ENCODE data around the gene AUH. TPM values are rescaled to one million over a fixed set of nuclear protein-coding genes. Genes with fewer than 3 reads are reported as not detected.

The AUH gene
- total and polyA plus RNA-seq, 9 of the 15 experiments (the other 6 are each of a cell fraction or from before 2014, with no cell fraction given), result 3.4 to 29.0 (median 10.1) TPM

- 72% methylated on average over 4 of the region's 7 CpGs for WGBS (ENCODE audit: insufficient coverage, low coverage, missing lambda C conversion rate)
- no peak for TF ChIP-seq PHF21A (IDR thresholded peaks at IDR 0.05; ENCODE audit: borderline replicate concordance, low read depth)
- TF ChIP-seq NR4A1 (CRISPR knock-in tag; IDR thresholded peaks at IDR 0.05), result no peak
- TF ChIP-seq NR4A1 (tag; IDR thresholded peaks at IDR 0.05), result no peak
- no peak for TF ChIP-seq PPARD (CRISPR knock-in tag; IDR thresholded peaks at IDR 0.05)
- no peak for TF ChIP-seq ZNF609 (CRISPR knock-in tag; IDR thresholded peaks at IDR 0.05; ENCODE audit: borderline replicate concordance)
- no peak for TF ChIP-seq SMC3 (conservative IDR thresholded peaks at IDR 0.05; ENCODE audit: insufficient read depth, low read depth, low read length)
- TF ChIP-seq ZBTB17 (CRISPR knock-in tag; IDR thresholded peaks at IDR 0.05), result peak; percentile 82
- no peak for TF ChIP-seq WHSC1 (IDR thresholded peaks at IDR 0.05; ENCODE audit: low read length)
- TF ChIP-seq ATF3 (IDR thresholded peaks at IDR 0.05), result no peak
- no peak for TF ChIP-seq ATF3 (CRISPR knock-in tag; conservative IDR thresholded peaks at IDR 0.05)
- no peak for TF ChIP-seq NCOA4 (IDR thresholded peaks at IDR 0.05; ENCODE audit: partially characterized antibody)
- no peak for TF ChIP-seq ELK1 (CRISPR knock-in tag; IDR thresholded peaks at IDR 0.05)
- TF ChIP-seq MLLT1 (IDR thresholded peaks at IDR 0.05), result peak in 1 of 2 experiments; percentile 82; a peak in 2 of 4 replicates
- no peak for TF ChIP-seq ZNF644 (tag; IDR thresholded peaks at IDR 0.05; ENCODE audit: low read depth)
- no peak for TF ChIP-seq MXD1 (CRISPR knock-in tag; IDR thresholded peaks at IDR 0.05; ENCODE audit: borderline replicate concordance, poor library complexity, severe bottlenecking)
Observed at GRCh38 chr9:91211414-91211813, 150.3 kb downstream of the AUH start.

More at GRCh38 chr9:91211414-91211813, 150.3 kb downstream of the AUH start:
- H2AFZ ChIP-seq (ENCODE audit: low read depth, low read length), result no peak overlapping the region
- ChIA-PET CTCF (ENCODE audit: low intra/inter-chr PET ratio) (no interaction called here), POLR2A (no interaction called here)
- no peak overlapping the region for H3K27ac ChIP-seq (ENCODE audit: extremely low read depth, low read depth, low read length)
- H3K4me1 ChIP-seq (replicated peaks in 1 of 2; ENCODE audit: control insufficient read depth in 2 of 2, insufficient read depth in 2 of 2, low read length in 2 of 2), result peaks cover 0 to 7% of the 10 kb centered on the region in 2 experiments; a peak in 2 of 5 replicates
- no peak for FAIRE-seq
- no peak overlapping the region for H3K9ac ChIP-seq (ENCODE audit: insufficient read depth in 1 of 2, low read depth in 2 of 2, low read length in 2 of 2)
- intact Hi-C loops (cut with micrococcal nuclease) (no loop called here), in situ Hi-C loops (cut with MboI) (no loop called here)
- H3K27me3 ChIP-seq (ENCODE audit: control insufficient read depth in 2 of 2, insufficient read depth in 2 of 2, low read length in 2 of 2), result no peaks in the 10 kb centered on the region
- no peaks in the 10 kb centered on the region for H3K36me3 ChIP-seq (ENCODE audit: control insufficient read depth, insufficient read depth, low read length)
- DNase-seq (ENCODE audit: extremely low read depth in 1 of 4, low spot score in 3 of 4), result no peak
- H3K4me2 ChIP-seq (ENCODE audit: insufficient read depth, low read length), result no peak overlapping the region
- no peaks in the 10 kb centered on the region for H3K9me1 ChIP-seq (ENCODE audit: control insufficient read depth, insufficient read depth, low read length)
- BruUV-seq (replicated peaks), result no TSS peak
- no peaks in the 10 kb centered on the region for H3K9me3 ChIP-seq (replicated peaks; ENCODE audit: control insufficient read depth, insufficient read depth, low read depth, low read length)
- H3K4me3 ChIP-seq, result no peak overlapping the region
- H3K79me2 ChIP-seq (ENCODE audit: control insufficient read depth, insufficient read depth, low read length), result no peaks in the 10 kb centered on the region
- H4K20me1 ChIP-seq (replicated peaks; ENCODE audit: control insufficient read depth, insufficient read depth, low read length), result no peaks in the 10 kb centered on the region
- no peak for ATAC-seq

Measured in K562 (cell line).